ENCODE measurements around the gene FGF23.

- TF ChIP-seq CTCF (conservative IDR thresholded peaks at IDR 0.05 in 1 of 2, IDR thresholded peaks at IDR 0.05 in 1 of 2; ENCODE audit: low read depth in 1 of 2, low read length in 2 of 2) = no peak
- no peak for TF ChIP-seq EZH2 (IDR thresholded peaks at IDR 0.05; ENCODE audit: low read length, missing control alignments)
Observed at GRCh38 chr12:4366090-4366489, 13.4 kb downstream of the FGF23 start.

All from fibroblast of lung (primary cell).